ENCODE measurements around the gene TTN. TPM values are rescaled to one million over a fixed set of nuclear protein-coding genes. Genes with fewer than 3 reads are reported as not detected.

The TTN gene
- total RNA-seq, 4 donors from 2014 or later: 1.8 to 10.0 (median 7.2) TPM

GRCh38 chr2:178827739-178828485 lies 20.7 kb upstream of the TTN start:
- TF ChIP-seq CTCF (IDR thresholded peaks at IDR 0.05) (no peak), POLR2A (IDR thresholded peaks at IDR 0.05) (no peak)
- intact Hi-C loops (cut with DNase I; ENCODE audit: low total_unique reads): no loop called here
- H3K4me3 ChIP-seq: no peak overlapping the region
- no peaks in the 10 kb centered on the region for H3K9me3 ChIP-seq
- no peaks in the 10 kb centered on the region for H3K36me3 ChIP-seq
- no peaks in the 10 kb centered on the region for H3K4me1 ChIP-seq
- no peak overlapping the region for H3K27ac ChIP-seq
- H3K27me3 ChIP-seq: no peaks in the 10 kb centered on the region
- DNase-seq: no peak

GRCh38 chr2:178827111-178827510 lies 19.9 kb upstream of the TTN start:
- H3K27me3 ChIP-seq: no peaks in the 10 kb centered on the region
- DNase-seq: no peak
- no peaks in the 10 kb centered on the region for H3K4me1 ChIP-seq
- H3K36me3 ChIP-seq: no peaks in the 10 kb centered on the region
- H3K4me3 ChIP-seq: no peak overlapping the region
- no peaks in the 10 kb centered on the region for H3K9me3 ChIP-seq
- no peak for TF ChIP-seq CTCF (IDR thresholded peaks at IDR 0.05)
- no peak for TF ChIP-seq POLR2A (IDR thresholded peaks at IDR 0.05)
- intact Hi-C loops (cut with DNase I; ENCODE audit: low total_unique reads): no loop called here
- no peak overlapping the region for H3K27ac ChIP-seq

- H3K9me3 ChIP-seq: no peaks in the 10 kb centered on the region
- intact Hi-C loops (cut with DNase I; ENCODE audit: low total_unique reads): no loop called here
- no peak for DNase-seq
- H3K4me1 ChIP-seq: no peaks in the 10 kb centered on the region
- H3K4me3 ChIP-seq: no peak overlapping the region
- no peak overlapping the region for H3K27ac ChIP-seq
- no peaks in the 10 kb centered on the region for H3K36me3 ChIP-seq
- TF ChIP-seq POLR2A (IDR thresholded peaks at IDR 0.05): no peak
- no peak for TF ChIP-seq CTCF (IDR thresholded peaks at IDR 0.05)
- no peaks in the 10 kb centered on the region for H3K27me3 ChIP-seq
These were observed 18.0 kb upstream of the TTN start for GRCh38 chr2:178825183-178825582.

GRCh38 chr2:178824181-178824580 lies 17.0 kb upstream of the TTN start:
- Histone ChIP-seq H3K4me3 (no peak overlapping the region), H3K27ac (no peak overlapping the region), H3K4me1 (no peaks in the 10 kb centered on the region), H3K27me3 (no peaks in the 10 kb centered on the region), H3K9me3 (no peaks in the 10 kb centered on the region), H3K36me3 (no peaks in the 10 kb centered on the region)
- no peak for TF ChIP-seq CTCF (IDR thresholded peaks at IDR 0.05)
- TF ChIP-seq POLR2A (IDR thresholded peaks at IDR 0.05): no peak
- intact Hi-C loops (cut with DNase I; ENCODE audit: low total_unique reads): no loop called here
- DNase-seq: no peak

GRCh38 chr2:178819992-178820391 lies 12.8 kb upstream of the TTN start:
- Histone ChIP-seq H3K27ac (no peak overlapping the region), H3K27me3 (no peaks in the 10 kb centered on the region)
- intact Hi-C loops (cut with DNase I; ENCODE audit: low total_unique reads): no loop called here

More at GRCh38 chr2:178819992-178820391, 12.8 kb upstream of the TTN start:
- H3K36me3 ChIP-seq: no peaks in the 10 kb centered on the region
- H3K4me3 ChIP-seq: no peak overlapping the region
- no peaks in the 10 kb centered on the region for H3K4me1 ChIP-seq
- TF ChIP-seq CTCF (IDR thresholded peaks at IDR 0.05): no peak
- no peak for TF ChIP-seq POLR2A (IDR thresholded peaks at IDR 0.05)
- DNase-seq: no peak
- no peaks in the 10 kb centered on the region for H3K9me3 ChIP-seq

Measured in uterus (tissue), 4 donors.